ENCODE measurements around the gene CPT1A. TPM values are rescaled to one million over a fixed set of nuclear protein-coding genes. Genes with fewer than 3 reads are reported as not detected.

Gene CPT1A
- total RNA-seq, 1 donor, result 39.7 TPM

DNA sequence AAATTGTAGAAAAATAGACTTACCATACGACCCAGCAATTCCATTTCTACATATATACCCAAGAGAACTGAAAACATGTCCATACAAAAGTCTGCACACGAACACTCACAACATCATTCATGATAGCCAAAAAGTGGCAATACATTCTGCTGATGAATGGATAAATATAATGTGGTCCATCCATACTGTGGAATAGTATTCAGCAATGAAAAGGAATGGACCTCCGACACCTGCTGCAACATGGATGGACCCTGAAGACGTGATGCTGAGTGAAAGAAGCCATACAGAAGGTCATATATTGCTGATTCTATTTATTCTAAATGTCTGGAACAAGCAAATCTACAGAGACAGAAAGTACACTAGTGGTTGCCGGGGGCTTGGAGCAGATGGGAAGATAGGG, 19.2 kb downstream of the CPT1A start:
- TF ChIP-seq CTCF (IDR thresholded peaks at IDR 0.05; ENCODE audit: insufficient read depth, low read depth, low read length), result no peak
- no peak for DNase-seq (ENCODE audit: low read depth)
- no peak overlapping the region for H3K4me3 ChIP-seq (ENCODE audit: low read depth, low read length)

GRCh38 chr11:68821670-68822069, 20.0 kb downstream of the CPT1A start:
- H3K4me3 ChIP-seq (ENCODE audit: low read depth, low read length), result no peak overlapping the region
- TF ChIP-seq CTCF (IDR thresholded peaks at IDR 0.05; ENCODE audit: insufficient read depth, low read depth, low read length), result peak; percentile 4
- no peak for DNase-seq (ENCODE audit: low read depth)

GRCh38 chr11:68819362-68819761, 22.4 kb downstream of the CPT1A start:
- no peak for TF ChIP-seq CTCF (IDR thresholded peaks at IDR 0.05; ENCODE audit: insufficient read depth, low read depth, low read length)

DNA sequence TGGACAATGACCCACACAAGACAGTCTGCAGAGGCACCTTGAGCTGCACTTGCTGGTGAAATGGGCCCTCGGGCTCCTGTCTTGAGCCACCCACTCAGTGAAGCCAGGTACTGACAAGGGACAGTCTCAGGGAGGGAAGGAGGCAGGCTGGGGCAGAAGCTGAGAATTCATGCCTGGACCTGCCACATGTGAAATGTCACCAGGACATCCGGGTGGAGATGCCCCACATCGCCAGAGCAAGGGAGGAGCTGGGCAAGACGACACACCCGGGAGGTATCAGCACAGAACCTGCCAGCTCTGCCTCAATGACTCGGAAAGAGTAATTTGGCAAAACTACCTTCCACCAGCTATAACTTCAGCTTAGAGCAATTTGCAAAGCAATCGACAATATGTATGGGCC, 23.5 kb downstream of the CPT1A start:
- DNase-seq (ENCODE audit: low read depth), result no peak
- no peak overlapping the region for H3K4me3 ChIP-seq (ENCODE audit: low read depth, low read length)
- TF ChIP-seq CTCF (IDR thresholded peaks at IDR 0.05; ENCODE audit: insufficient read depth, low read depth, low read length), result no peak

More at GRCh38 chr11:68819362-68819761, 22.4 kb downstream of the CPT1A start:
- no peak for DNase-seq (ENCODE audit: low read depth)
- no peak overlapping the region for H3K4me3 ChIP-seq (ENCODE audit: low read depth, low read length)

DNA sequence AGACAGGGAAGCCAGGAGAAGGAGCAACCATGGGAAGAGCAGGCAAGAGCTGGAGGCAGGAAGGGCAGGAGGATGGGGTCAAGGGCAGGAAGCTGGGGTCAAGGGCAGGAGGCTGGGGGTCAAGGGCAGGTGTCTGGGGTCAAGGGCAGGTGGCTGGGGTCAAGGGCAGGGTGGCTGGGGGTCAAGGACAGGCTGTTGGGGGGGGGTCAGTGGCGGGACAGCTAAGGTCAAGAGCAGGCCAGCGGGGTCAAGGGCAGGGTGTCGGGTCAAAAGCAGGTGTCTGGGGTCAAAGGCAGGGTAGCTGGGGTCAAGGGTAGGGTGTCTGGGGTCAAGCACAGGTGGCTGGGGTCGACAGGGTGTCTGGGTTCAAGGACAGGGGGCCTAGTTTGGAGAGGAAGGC, 24.2 kb downstream of the CPT1A start:
- no peak overlapping the region for H3K4me3 ChIP-seq (ENCODE audit: low read depth, low read length)
- TF ChIP-seq CTCF (IDR thresholded peaks at IDR 0.05; ENCODE audit: insufficient read depth, low read depth, low read length), result no peak
- DNase-seq (ENCODE audit: low read depth), result no peak

- TF ChIP-seq CTCF (IDR thresholded peaks at IDR 0.05; ENCODE audit: insufficient read depth, low read depth, low read length), result no peak
- no peak for DNase-seq (ENCODE audit: low read depth)
- no peak overlapping the region for H3K4me3 ChIP-seq (ENCODE audit: low read depth, low read length)
Measured at GRCh38 chr11:68816917-68817419, 24.7 kb downstream of the CPT1A start.

DNA sequence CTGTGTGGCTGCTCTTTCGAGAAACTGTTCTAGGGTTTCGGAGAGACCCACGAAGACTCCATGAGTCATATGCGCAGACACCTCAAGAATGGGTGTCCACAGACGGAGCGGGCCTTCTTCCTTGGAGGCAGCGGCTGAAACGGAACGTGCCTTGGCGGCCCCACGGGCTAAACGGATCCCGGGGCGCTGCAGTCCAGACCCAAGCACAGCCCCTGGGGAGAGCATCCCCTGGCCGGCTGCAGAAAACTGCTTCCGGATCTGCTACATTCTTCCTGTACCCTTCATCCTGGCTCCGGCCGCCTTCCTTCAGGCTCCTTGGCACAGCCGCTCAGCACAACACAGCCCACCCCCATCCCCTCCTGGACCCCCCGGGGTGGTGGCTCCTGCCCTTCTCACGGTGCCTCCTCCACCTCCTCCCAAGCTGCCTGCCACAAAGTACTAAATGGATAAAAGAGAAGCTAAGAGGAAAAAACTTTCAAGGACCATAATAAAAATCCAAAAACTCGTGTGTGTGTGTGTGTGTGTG, 25.4 kb downstream of the CPT1A start:
- TF ChIP-seq CTCF (IDR thresholded peaks at IDR 0.05; ENCODE audit: insufficient read depth, low read depth, low read length), result no peak
- DNase-seq (ENCODE audit: low read depth), result no peak

More for the DNA sequence above, 25.4 kb downstream of the CPT1A start:
- no peak overlapping the region for H3K4me3 ChIP-seq (ENCODE audit: low read depth, low read length)

All from fibroblast of villous mesenchyme (primary cell).